Glomerular visceral epithelial cell (primary cell): Measurements from ENCODE around the gene ELP4.

ENCODE experiments used
- DNase-seq: peaks from one replicate; pipeline ENCODE4 v3.0.0-alpha.2; 2016; ENCODE audit errors: extremely low spot score

The ELP4 gene

GRCh38 chr11:31779374-31779791, 269.8 kb downstream of the ELP4 start:
- DNase-seq: peak; percentile 53

- no peak for DNase-seq
These were observed 270.5 kb downstream of the ELP4 start for GRCh38 chr11:31780078-31780477.

DNA sequence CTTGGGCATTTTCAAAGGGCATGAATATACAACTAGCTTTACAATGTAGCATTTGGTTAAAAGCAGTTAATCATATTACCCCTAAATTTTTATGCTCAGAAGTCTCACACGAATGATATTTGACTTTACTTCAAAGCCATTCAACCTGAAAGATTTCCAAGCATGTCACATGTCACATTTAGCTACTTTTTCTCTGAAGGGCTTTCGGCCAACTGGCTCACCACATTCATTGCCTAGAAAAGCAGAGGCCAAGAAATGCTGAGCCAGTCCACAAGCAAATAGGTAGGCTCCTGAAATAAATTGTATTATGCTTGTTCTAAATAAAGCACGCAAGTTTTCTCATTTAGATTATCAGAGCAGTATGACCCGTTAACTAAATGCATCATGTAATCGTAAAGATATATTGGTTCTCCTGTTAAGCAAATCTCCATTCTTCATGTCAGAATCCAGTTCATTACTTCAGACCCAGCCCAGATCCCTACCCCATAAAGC, 271.0 kb downstream of the ELP4 start:
- DNase-seq: no peak

GRCh38 chr11:31782257-31782656, 272.7 kb downstream of the ELP4 start:
- no peak for DNase-seq

- no peak for DNase-seq
These were observed 273.7 kb downstream of the ELP4 start for GRCh38 chr11:31783252-31783651.

DNA sequence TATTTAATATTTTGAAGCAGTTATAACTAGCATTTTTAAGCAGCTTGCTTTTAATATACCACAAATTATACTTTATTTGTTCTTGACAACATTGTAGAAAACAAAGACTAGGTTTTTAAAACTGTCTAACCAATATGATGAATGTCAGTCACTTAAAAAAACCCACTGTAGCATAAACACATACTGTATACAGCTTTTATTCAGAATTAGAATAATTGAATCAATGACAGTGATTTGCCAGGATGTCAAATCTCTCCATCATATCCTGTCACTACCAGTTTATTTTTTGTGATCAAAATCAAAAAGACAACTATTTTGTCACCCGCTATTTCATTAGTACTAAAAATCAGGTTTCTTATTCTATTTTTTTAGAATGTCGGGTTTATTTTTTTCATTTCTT, 275.0 kb downstream of the ELP4 start:
- no peak for DNase-seq

- DNase-seq: no peak
These were observed 277.6 kb downstream of the ELP4 start for GRCh38 chr11:31786996-31787685.

DNA sequence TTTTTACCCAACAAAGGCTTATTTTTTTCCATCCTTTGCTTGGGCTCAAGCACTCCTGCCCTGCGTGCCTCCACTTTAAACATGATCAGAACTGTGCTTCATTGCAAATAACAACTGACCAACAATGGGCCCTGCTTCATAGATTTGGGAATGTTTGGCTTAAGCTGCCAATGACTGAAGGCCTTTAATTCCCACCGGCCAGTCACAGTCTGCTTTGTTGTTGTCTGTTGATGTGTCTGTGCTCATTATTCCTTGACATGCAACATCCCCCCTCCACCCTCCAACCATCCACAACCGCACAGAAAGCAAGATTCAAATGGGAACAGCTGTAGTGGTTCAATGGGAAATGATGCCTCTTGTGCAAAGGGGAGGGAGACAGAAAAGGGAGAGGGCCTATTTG, 278.5 kb downstream of the ELP4 start:
- DNase-seq: no peak

GRCh38 chr11:31790649-31791048, 281.1 kb downstream of the ELP4 start:
- no peak for DNase-seq

GRCh38 chr11:31792036-31792435, 282.5 kb downstream of the ELP4 start:
- no peak for DNase-seq

DNA sequence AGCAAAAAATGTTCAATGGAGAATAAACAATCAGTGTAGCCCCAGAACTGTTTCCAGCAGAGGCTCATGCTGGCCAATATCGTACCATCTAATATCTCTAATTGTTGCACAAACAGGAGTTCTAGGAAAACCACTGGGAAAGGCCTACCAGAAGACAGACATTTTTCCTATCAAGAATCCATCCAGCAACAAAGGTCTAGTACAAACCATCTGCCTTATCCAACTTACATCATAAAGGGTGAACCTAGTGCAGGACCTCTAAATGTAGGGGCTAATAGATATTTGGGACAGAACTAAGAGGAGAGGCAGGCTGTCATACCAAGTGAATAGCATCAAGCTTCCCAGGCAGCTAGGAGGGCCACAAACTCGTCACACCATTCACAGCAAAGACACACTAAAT, 282.9 kb downstream of the ELP4 start:
- DNase-seq: no peak

- DNase-seq: no peak
These were observed 283.7 kb downstream of the ELP4 start for GRCh38 chr11:31793264-31793663.

DNA sequence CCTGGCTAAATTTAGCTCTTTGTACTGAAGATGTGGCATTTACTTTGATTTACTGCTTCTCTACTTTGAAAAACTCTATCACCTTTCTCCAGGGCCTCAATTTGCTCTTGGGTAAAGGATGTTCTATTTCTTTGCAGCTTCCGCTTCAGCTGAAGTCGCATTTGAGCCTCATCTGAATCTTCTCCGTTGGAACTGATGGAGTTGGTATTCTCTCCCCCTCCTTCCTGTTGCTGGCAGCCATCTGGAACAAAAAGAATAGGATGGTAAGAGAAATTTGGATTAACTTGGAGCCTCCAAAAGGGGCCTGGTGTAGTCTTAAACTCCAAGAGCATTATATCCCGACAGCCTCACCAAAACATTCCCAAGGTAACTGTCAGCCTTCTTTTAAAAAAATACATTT, 285.0 kb downstream of the ELP4 start:
- DNase-seq: no peak

DNA sequence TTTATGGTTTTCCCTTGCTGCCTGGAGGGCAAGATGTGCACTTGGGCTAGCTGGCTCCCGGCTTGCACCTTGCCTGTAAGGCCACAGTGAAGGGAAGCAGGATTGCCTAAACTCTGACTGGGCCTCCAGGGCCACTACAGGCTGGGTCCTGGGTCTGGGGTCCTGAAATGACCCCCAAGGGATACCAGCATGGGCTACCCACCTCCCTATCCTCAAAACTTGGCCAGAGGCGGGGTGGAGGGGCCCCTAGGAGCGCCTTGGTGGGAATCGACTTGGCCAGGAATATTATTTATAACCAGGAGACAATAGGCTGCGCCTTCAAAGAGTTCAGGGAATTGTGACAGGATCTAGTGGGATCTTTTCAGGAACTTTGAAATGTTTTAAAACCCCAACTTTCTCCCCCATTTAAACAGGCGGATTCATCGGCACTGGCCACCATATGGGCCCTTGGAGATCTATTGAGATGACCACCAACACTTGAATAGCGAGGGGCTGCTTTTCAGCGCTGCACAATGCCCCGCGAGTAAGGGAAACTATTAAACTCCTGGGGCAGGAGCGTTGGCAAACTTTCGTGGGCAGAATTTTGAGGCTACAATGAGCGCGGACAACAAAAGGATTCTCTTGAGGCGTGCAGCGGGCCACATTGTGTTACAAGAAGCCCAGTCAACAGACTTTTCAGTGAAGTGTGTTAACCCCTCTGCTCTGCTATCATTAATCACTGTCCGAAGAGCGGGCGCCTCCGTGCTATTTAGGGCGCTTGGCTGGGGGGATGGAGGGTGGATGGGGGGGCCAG, 286.3 kb downstream of the ELP4 start:
- DNase-seq: no peak

GRCh38 chr11:31796499-31797189, 287.1 kb downstream of the ELP4 start:
- DNase-seq: no peak

GRCh38 chr11:31797190-31798056, 287.9 kb downstream of the ELP4 start:
- DNase-seq: no peak

DNA sequence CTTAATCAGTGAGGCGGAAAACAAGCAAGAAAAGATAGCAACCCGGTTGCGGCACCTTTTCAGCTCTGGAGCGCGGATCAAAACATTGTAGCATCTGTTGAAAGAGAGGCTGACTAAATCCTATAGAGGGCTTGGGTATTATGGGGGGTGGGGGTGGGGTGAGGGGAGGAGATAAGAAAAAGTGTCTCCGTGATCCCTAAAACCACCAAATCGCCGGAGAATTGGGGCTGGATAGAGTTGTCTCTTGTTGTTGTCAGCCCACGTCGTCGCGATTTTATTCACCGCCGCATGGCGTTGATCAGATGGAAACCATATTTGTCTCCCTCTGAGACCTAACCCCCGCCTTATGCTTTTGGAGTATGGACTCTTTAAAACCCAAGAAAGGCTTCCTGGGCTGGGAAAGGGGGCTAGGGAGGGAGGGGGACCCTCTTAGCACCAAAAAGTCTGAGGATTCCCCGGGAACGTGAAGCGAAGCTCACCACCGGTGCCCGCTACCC, 288.5 kb downstream of the ELP4 start:
- DNase-seq: no peak

DNA sequence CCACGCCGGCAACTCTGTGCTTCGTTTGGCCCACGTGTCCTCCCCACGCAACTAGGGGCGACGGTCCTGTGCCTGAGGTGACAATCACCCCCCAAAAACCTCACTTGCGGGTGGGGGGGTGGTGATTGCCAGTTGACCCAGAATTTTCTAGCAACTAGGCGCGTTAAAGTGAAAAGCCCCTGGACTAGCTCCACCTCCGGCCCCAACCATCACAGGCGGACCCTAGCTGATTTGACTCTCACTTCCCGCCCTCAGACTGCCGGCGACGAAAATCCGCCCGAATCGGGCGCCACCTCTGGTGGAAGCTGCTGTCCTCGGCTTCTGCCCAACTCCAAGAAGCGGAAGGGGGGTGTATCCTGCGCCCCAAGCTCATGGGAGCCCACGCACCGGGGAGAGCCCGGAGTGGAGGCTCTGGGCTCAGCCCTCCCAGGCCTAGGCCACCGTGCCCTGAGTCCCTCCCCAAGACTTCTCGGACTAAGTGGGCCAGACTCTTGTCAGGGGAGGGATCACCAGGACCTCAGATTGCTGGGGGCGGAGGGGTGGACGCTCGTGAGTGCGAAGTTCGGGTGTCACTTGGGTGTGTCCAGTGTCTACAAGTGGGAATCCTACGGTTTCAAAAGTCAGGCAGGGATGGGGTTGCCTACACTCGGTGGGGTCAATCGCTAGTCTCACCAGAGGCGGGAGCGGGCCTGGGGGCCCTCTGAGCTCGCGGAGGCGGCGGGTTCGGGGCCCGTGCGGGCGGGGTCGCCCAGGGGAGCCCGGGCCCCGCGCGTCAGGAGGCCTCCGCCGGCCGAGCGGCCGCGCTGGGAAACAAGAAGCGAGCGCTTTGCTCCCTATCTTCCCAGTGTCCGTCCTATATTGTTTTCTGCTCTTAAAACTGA, 289.2 kb downstream of the ELP4 start:
- no peak for DNase-seq

GRCh38 chr11:31799435-31800397, 290.1 kb downstream of the ELP4 start:
- no peak for DNase-seq
